Left lung (tissue), 10 donors: ENCODE results near the gene CLNK. TPM values are rescaled to one million over a fixed set of nuclear protein-coding genes. Genes with fewer than 3 reads are reported as not detected.
A peak's percentile ranks its signal among the peaks of the same experiment; 100 is the strongest.

Source experiments
- ATAC-seq: fragments of 200-7000 bp; cut with Tn5 transposase; one replicate; pipeline ENCODE4 v1.9.1; 2020; ENCODE audit warnings: moderate library complexity
- DNase-seq, 4 donors: peaks; one replicate each; pipeline ENCODE4 v3.0.0-alpha.2; 2013 to 2020
- H3K27ac ChIP-seq, 2 donors: fragments of 200-600 bp; sonication (generic) in 1 of 2; one replicate each; pipeline versions ENCODE4 v1.5.0 to v1.8.0; 2020 to 2021
- H3K27me3 ChIP-seq, 2 donors: fragments of 200-600 bp; sonication (generic) in 1 of 2; one replicate each; pipeline versions ENCODE4 v1.5.0 to v1.8.0; 2020 to 2021
- H3K36me3 ChIP-seq, 2 donors: fragments of 200-600 bp; sonication (generic) in 1 of 2; one replicate each; pipeline versions ENCODE4 v1.5.0 to v1.8.0; 2020 to 2021
- H3K4me1 ChIP-seq, 2 donors: fragments of 200-600 bp; one replicate each; pipeline ENCODE4 v1.8.0; 2021
- H3K4me3 ChIP-seq, 2 donors: fragments of 200-600 bp; sonication (generic) in 1 of 2; one replicate each; pipeline versions ENCODE4 v1.5.0 to v1.8.0; 2020 to 2021; ENCODE audit warnings: mild to moderate bottlenecking in 1 of 2
- H3K9me3 ChIP-seq, 2 donors: fragments of 200-600 bp; sonication (generic) in 1 of 2; one replicate each; pipeline versions ENCODE4 v1.5.0 to v1.8.0; 2020 to 2021
- intact Hi-C, 2 donors: fragments of 100-400 bp; cut with DNase I; formaldehyde crosslinking; loops; one replicate each; pipeline versions ENCODE4 v1.11.2 to v1.14.2; 2022
- polyA plus RNA-seq, 6 donors: library from polyadenylated mRNA; unstranded; fragments of 120-200 nt; gene quantifications; one replicate each; pipeline ENCODE4 v1.2.1, GENCODE V29; 2013; ENCODE audit not compliant: insufficient read length in 6 of 6
- total RNA-seq, 2 donors: library from RNA; stranded (reverse); fragmentation: NEBNext Ultra II Directional; extraction: Animal tissue kit (Norgen Biotek cat#: 25700); gene quantifications; one replicate each; pipeline ENCODE4 v1.2.1, GENCODE V29; 2021
- TF ChIP-seq, protein P1 (sequence below), 2 donors: fragments of 200-600 bp; sonication (generic) in 1 of 2; IDR thresholded peaks; one replicate each; pipeline versions ENCODE4 v1.5.0 to v1.8.0; 2021; ENCODE audit warnings: antibody characterized with exemption in 2 of 2
- donor health status: DM: no; HTN: yes; CAD: no.
- donor health status: DM: no; HTN: no; CAD: no.

CLNK gene
- total and polyA plus RNA-seq, 8 donors = 0.13 to 0.61 (median 0.31) TPM

DNA sequence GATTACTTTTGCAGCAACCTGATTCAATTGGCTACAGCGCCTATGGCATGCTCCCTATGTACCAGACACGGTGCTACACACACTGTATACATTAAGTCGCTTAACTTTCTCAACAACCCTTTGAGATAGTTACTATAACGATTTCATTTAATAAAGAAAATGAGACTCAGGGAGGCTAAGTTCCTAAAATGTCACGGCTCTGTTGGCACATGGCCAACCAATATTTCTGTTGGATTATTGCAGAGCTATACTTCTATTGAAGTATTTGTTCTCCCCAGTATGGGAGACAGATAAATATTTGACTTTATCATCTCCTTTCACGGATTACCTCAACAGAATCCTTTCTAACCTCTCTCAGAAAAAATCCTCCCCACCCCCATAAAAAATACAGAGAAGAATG is 25.3 kb downstream of the CLNK start:
- no peak for ATAC-seq

GRCh38 chr4:10656988-10657387 is 27.6 kb downstream of the CLNK start:
- no peaks in the 10 kb centered on the region for H3K27me3 ChIP-seq
- H3K36me3 ChIP-seq = no peaks in the 10 kb centered on the region
- H3K27ac ChIP-seq = no peak overlapping the region
- TF ChIP-seq, protein P1, sequence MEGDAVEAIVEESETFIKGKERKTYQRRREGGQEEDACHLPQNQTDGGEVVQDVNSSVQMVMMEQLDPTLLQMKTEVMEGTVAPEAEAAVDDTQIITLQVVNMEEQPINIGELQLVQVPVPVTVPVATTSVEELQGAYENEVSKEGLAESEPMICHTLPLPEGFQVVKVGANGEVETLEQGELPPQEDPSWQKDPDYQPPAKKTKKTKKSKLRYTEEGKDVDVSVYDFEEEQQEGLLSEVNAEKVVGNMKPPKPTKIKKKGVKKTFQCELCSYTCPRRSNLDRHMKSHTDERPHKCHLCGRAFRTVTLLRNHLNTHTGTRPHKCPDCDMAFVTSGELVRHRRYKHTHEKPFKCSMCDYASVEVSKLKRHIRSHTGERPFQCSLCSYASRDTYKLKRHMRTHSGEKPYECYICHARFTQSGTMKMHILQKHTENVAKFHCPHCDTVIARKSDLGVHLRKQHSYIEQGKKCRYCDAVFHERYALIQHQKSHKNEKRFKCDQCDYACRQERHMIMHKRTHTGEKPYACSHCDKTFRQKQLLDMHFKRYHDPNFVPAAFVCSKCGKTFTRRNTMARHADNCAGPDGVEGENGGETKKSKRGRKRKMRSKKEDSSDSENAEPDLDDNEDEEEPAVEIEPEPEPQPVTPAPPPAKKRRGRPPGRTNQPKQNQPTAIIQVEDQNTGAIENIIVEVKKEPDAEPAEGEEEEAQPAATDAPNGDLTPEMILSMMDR (IDR thresholded peaks at IDR 0.05) = no peak
- H3K9me3 ChIP-seq = no peaks in the 10 kb centered on the region
- H3K4me1 ChIP-seq = no peaks in the 10 kb centered on the region
- H3K4me3 ChIP-seq = no peak overlapping the region
- DNase-seq (peak in 1 of 4 donors; percentile 65), ATAC-seq (peak; percentile 67)
- intact Hi-C loops = no loop called here

More for the DNA sequence above, 25.3 kb downstream of the CLNK start:
- Histone ChIP-seq H3K27ac (no peak overlapping the region), H3K27me3 (no peaks in the 10 kb centered on the region), H3K36me3 (no peaks in the 10 kb centered on the region), H3K9me3 (no peaks in the 10 kb centered on the region), H3K4me1 (no peaks in the 10 kb centered on the region), H3K4me3 (no peak overlapping the region)
- TF ChIP-seq, protein P1 (IDR thresholded peaks at IDR 0.05) = no peak
- no peak for DNase-seq
- intact Hi-C loops = no loop called here

DNA sequence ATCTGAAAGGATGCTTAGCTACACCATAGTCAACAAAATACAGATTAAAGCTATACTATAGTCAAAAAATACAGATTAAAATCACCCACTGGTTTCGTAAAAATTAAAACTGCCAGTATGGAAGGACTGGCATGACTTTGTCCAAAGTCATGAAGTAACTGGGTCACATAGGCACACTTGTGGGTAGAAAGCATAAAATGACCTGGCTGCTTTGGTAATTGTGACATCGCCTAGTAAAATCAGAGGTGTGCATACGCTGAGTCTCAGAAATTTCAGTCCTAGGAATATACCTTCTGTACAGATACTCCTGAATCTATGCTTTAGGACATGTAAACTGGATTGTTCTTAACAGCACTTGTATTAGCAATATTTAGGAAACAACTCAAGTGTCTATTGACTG is 28.1 kb downstream of the CLNK start:
- DNase-seq (no peak), ATAC-seq (no peak)
- H3K27ac ChIP-seq = no peak overlapping the region
- H3K9me3 ChIP-seq = no peaks in the 10 kb centered on the region
- no peaks in the 10 kb centered on the region for H3K4me1 ChIP-seq
- no peak overlapping the region for H3K4me3 ChIP-seq
- intact Hi-C loops = no loop called here
- no peaks in the 10 kb centered on the region for H3K27me3 ChIP-seq
- TF ChIP-seq, protein P1 (IDR thresholded peaks at IDR 0.05) = no peak
- no peaks in the 10 kb centered on the region for H3K36me3 ChIP-seq

- TF ChIP-seq, protein P1 (IDR thresholded peaks at IDR 0.05) = no peak
- ATAC-seq (no peak), DNase-seq (no peak)
- no peaks in the 10 kb centered on the region for H3K27me3 ChIP-seq
- no peaks in the 10 kb centered on the region for H3K9me3 ChIP-seq
- H3K27ac ChIP-seq = no peak overlapping the region
- no peak overlapping the region for H3K4me3 ChIP-seq
- no peaks in the 10 kb centered on the region for H3K4me1 ChIP-seq
- H3K36me3 ChIP-seq = no peaks in the 10 kb centered on the region
- intact Hi-C loops = no loop called here
Observed at GRCh38 chr4:10655968-10656367, 28.6 kb downstream of the CLNK start.

DNA sequence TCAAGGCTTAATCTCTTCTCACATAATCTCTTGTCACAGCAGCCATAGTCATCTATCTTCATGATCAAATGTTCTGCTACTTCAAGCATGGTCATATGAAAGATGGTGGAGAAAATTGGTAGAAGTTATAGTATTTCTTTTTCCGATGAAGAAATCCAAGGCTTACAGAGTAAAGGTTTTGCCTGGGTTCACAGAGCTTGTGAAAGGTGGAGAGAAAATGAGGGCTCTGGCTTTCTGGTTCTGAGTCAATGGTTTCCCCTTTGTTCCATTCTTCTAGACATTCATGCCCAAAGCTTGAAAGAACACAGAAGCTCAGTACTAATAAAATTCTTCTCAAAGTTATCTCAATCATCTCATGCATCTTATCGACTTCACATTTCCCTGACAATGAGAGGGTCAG is 36.1 kb downstream of the CLNK start:
- no peak overlapping the region for H3K27ac ChIP-seq
- TF ChIP-seq, protein P1 (IDR thresholded peaks at IDR 0.05) = no peak
- H3K36me3 ChIP-seq = no peaks in the 10 kb centered on the region
- H3K9me3 ChIP-seq = no peaks in the 10 kb centered on the region
- no peak overlapping the region for H3K4me3 ChIP-seq
- DNase-seq (no peak), ATAC-seq (no peak)
- no peaks in the 10 kb centered on the region for H3K27me3 ChIP-seq
- H3K4me1 ChIP-seq = no peaks in the 10 kb centered on the region
- intact Hi-C loops = no loop called here
